GM23248 (cell line): ENCODE results near the gene HCRT. TPM values are rescaled to one million over a fixed set of nuclear protein-coding genes. Genes with fewer than 3 reads are reported as not detected.
A peak's percentile ranks its signal among the peaks of the same experiment; 100 is the strongest.
"Not testable (repeated sequence)": the region's sequence is repeated elsewhere in the genome, so short reads cannot be mapped to it uniquely, and the experiment has no call there.

Source experiments
- DNase-seq: peaks from one replicate; pipeline ENCODE4 v3.0.0-alpha.2; 2015
- H2AFZ ChIP-seq: fragments of 200-600 bp; sonication (generic); 2 replicates; pipeline ENCODE4 v1.6.1; 2016; ENCODE audit warnings: antibody characterized with exemption
- H3F3A ChIP-seq: fragments of 200-600 bp; sonication (generic); 2 replicates; pipeline ENCODE4 v1.6.1; 2016; ENCODE audit warnings: mild to moderate bottlenecking, antibody characterized with exemption, mixed run types; ENCODE audit not compliant: insufficient read depth
- H3K27ac ChIP-seq: fragments of 200-600 bp; sonication (generic); 2 replicates; pipeline ENCODE4 v1.5.1; 2016; ENCODE audit warnings: mild to moderate bottlenecking
- H3K27me3 ChIP-seq: fragments of 200-600 bp; sonication (generic); replicated peaks from 2 replicates; pipeline ENCODE4 v1.6.1; 2016; ENCODE audit warnings: mild to moderate bottlenecking; ENCODE audit not compliant: insufficient read depth
- H3K36me3 ChIP-seq: fragments of 200-600 bp; sonication (generic); 2 replicates; pipeline ENCODE4 v1.6.1; 2016; ENCODE audit warnings: low read depth, mild to moderate bottlenecking
- H3K4me1 ChIP-seq: fragments of 200-600 bp; sonication (generic); 2 replicates; pipeline ENCODE4 v1.6.1; 2016; ENCODE audit warnings: mild to moderate bottlenecking; ENCODE audit not compliant: insufficient read depth
- H3K4me2 ChIP-seq: fragments of 200-600 bp; sonication (generic); one replicate; pipeline ENCODE4 v1.6.1; 2016; ENCODE audit warnings: mild to moderate bottlenecking; ENCODE audit not compliant: unreplicated experiment
- H3K4me3 ChIP-seq: fragments of 200-600 bp; sonication (generic); 2 replicates; pipeline ENCODE4 v1.5.1; 2016; ENCODE audit warnings: mild to moderate bottlenecking
- H3K79me2 ChIP-seq: fragments of 200-600 bp; sonication (generic); 2 replicates; pipeline ENCODE4 v1.6.1; 2016; ENCODE audit warnings: mild to moderate bottlenecking; ENCODE audit not compliant: insufficient read depth
- H3K9ac ChIP-seq: fragments of 200-600 bp; sonication (generic); 2 replicates; pipeline ENCODE4 v1.6.1; 2016; ENCODE audit warnings: mild to moderate bottlenecking
- H3K9me2 ChIP-seq: fragments of 200-600 bp; sonication (generic); 2 replicates; pipeline ENCODE4 v1.6.1; 2016; ENCODE audit warnings: mixed run types, mild to moderate bottlenecking, moderate library complexity; ENCODE audit not compliant: insufficient read depth
- H3K9me3 ChIP-seq: fragments of 200-600 bp; sonication (generic); one replicate; pipeline ENCODE4 v1.6.1; 2017; ENCODE audit warnings: low read depth
- H4K20me1 ChIP-seq: fragments of 200-600 bp; sonication (generic); 2 replicates; pipeline ENCODE4 v1.6.0; 2016; ENCODE audit not compliant: insufficient read depth
- EZH2 ChIP-seq: fragments of 200-600 bp; sonication (generic); IDR thresholded peaks from 2 replicates; pipeline ENCODE4 v1.6.1; 2018; ENCODE audit warnings: antibody characterized with exemption, mild to moderate bottlenecking; ENCODE audit not compliant: insufficient read depth, poor library complexity, severe bottlenecking
- EZH2phosphoT487 ChIP-seq: fragments of 200-600 bp; sonication (generic); IDR thresholded peaks from 2 replicates; pipeline ENCODE4 v1.6.1; 2018; ENCODE audit warnings: antibody characterized with exemption, moderate library complexity, mild to moderate bottlenecking, low read depth; ENCODE audit not compliant: insufficient read depth
- WGBS, 2 experiments: methylation state at CpG; one replicate each; pipeline ENCODE4 v1.1.6; 2015 to 2017; ENCODE audit warnings: low lambda C conversion rate in 2 of 2, low coverage in 1 of 2; ENCODE audit errors: missing lambda C conversion rate in 2 of 2; 5-methylcytosine and 5-hydroxymethylcytosine counted together
- in situ Hi-C: fragments of 300-500 bp; cut with MboI; formaldehyde crosslinking; loops from 2 replicates; pipeline ENCODE4 v1.15.0; 2020
- polyA plus RNA-seq: library from polyadenylated mRNA; unstranded; fragments of >200 nt; fragmentation: Nextera tagmentation; extraction: Ambion mirVana; gene quantifications from 2 replicates; pipeline ENCODE4 v1.2.1, GENCODE V29; 2016
- total RNA-seq: library from RNA; depleted of rRNA; stranded (reverse); fragments of >200 nt; shearing (Covaris generic); gene quantifications from 2 replicates; pipeline ENCODE4 v1.2.3, GENCODE V29; 2014

Gene HCRT
- total and polyA plus RNA-seq, 2 experiments from 2014 or later = not detected

GRCh38 chr17:42155614-42156045 is 29.6 kb downstream of the HCRT start:
- peak; percentile 65 for DNase-seq
- in situ Hi-C loops = no loop called here
- Histone ChIP-seq H3F3A (no peaks in the 10 kb centered on the region), H2AFZ (peak overlapping the region; percentile 94), H3K4me3 (peak overlapping the region; percentile 78), H3K4me1 (0 out of 2 replicates have a peak, but pooled peaks cover 11% of the 10 kb centered on the region), H3K9me3 (no peaks in the 10 kb centered on the region), H3K9me2 (no peaks in the 10 kb centered on the region), H4K20me1 (no peaks in the 10 kb centered on the region), H3K9ac (peak overlapping the region; percentile 83), H3K27me3 (no peaks in the 10 kb centered on the region), H3K36me3 (no peaks in the 10 kb centered on the region), H3K79me2 (peaks cover 42% of the 10 kb centered on the region), H3K27ac (peak overlapping the region; percentile 41; the same call in 1 of the 2 replicates), H3K4me2 (peak overlapping the region; percentile 70)
- TF ChIP-seq EZH2phosphoT487 = no peak
- TF ChIP-seq EZH2 = no peak
- 22 to 24% methylated on average over 17 of the region's 17 CpGs for WGBS, 2 experiments

- Histone ChIP-seq H2AFZ (peak overlapping the region; percentile 68), H3K36me3 (no peaks in the 10 kb centered on the region), H4K20me1 (0 out of 2 replicates have a peak, but pooled peaks cover under 1% of the 10 kb centered on the region), H3F3A (no peaks in the 10 kb centered on the region), H3K4me3 (peak overlapping the region; percentile 92), H3K4me2 (peak overlapping the region; percentile 89), H3K4me1 (0 out of 2 replicates have a peak, but pooled peaks cover 11% of the 10 kb centered on the region), H3K9me3 (no peaks in the 10 kb centered on the region), H3K79me2 (peaks cover 57% of the 10 kb centered on the region), H3K27me3 (no peaks in the 10 kb centered on the region), H3K27ac (peak overlapping the region; percentile 52), H3K9me2 (no peaks in the 10 kb centered on the region), H3K9ac (peak overlapping the region; percentile 96)
- peak; percentile 57 for DNase-seq
- TF ChIP-seq EZH2 (no peak), EZH2phosphoT487 (no peak)
- in situ Hi-C loops = no loop called here
- WGBS, 2 experiments = 6 to 9% methylated on average over 15 of the region's 15 CpGs
Measured at GRCh38 chr17:42153919-42154742, 31.1 kb downstream of the HCRT start.

GRCh38 chr17:42146911-42147607 is 38.2 kb downstream of the HCRT start:
- H3K79me2 ChIP-seq = peaks cover 89% of the 10 kb centered on the region

GRCh38 chr17:42143138-42143537 is 42.1 kb downstream of the HCRT start:
- H3F3A ChIP-seq = peaks cover 38% of the 10 kb centered on the region
- peaks cover 86% of the 10 kb centered on the region for H3K79me2 ChIP-seq
- H3K4me3 ChIP-seq, H3K9me2 ChIP-seq, H3K9ac ChIP-seq, H2AFZ ChIP-seq, in situ Hi-C loops, H3K9me3 ChIP-seq, H3K27me3 ChIP-seq, H3K36me3 ChIP-seq: not testable (repeated sequence)
- peak; percentile 23 for DNase-seq
- H3K4me2 ChIP-seq = peak overlapping the region; percentile 67
- peak overlapping the region; percentile 75 for H3K27ac ChIP-seq
- peaks cover 13% of the 10 kb centered on the region; the same call in 1 of the 2 replicates for H4K20me1 ChIP-seq
- WGBS, 2 experiments = 84 to 89% methylated on average over 4 of the region's 4 CpGs
- peaks cover 31% of the 10 kb centered on the region for H3K4me1 ChIP-seq

More at GRCh38 chr17:42146911-42147607, 38.2 kb downstream of the HCRT start:
- in situ Hi-C loops = no loop called here
- Histone ChIP-seq H3K9ac (no peak overlapping the region), H3K9me3 (no peaks in the 10 kb centered on the region), H3K36me3 (0 out of 2 replicates have a peak, but pooled peaks cover 4% of the 10 kb centered on the region), H3K4me3 (no peak overlapping the region), H3K4me2 (no peak overlapping the region), H2AFZ (no peak overlapping the region), H3K27me3 (no peaks in the 10 kb centered on the region), H3K9me2 (no peaks in the 10 kb centered on the region), H3K4me1 (peaks cover 16% of the 10 kb centered on the region), H3F3A (peaks cover 18% of the 10 kb centered on the region), H4K20me1 (0 out of 2 replicates have a peak, but pooled peaks cover 7% of the 10 kb centered on the region), H3K27ac (no peak overlapping the region)
- DNase-seq = no peak
- TF ChIP-seq EZH2 = no peak
- WGBS, 2 experiments = 81 to 85% methylated on average over 13 of the region's 13 CpGs
